T-helper 1 cell treated with Interleukin-12 subunit alpha and Interleukin-12 subunit beta and Interleukin-4 antibody, amounts not matched to agents 30 μg/mL and 1 μg/mL, for 36 hours (primary cell): Measurements from ENCODE around the gene KLHL13.
"Not testable (repeated sequence)": the region's sequence is repeated elsewhere in the genome, so short reads cannot be mapped to it uniquely, and the experiment has no call there.

Source experiments
- H3K27ac Mint-ChIP-seq: one replicate; pipeline ENCODE4 v1.8.0; 2021; ENCODE audit warnings: mild to moderate bottlenecking, mixed read lengths
- H3K27me3 Mint-ChIP-seq: one replicate; pipeline ENCODE4 v1.8.0; 2021; ENCODE audit warnings: low read depth, mixed read lengths
- H3K36me3 Mint-ChIP-seq: one replicate; pipeline ENCODE4 v1.8.0; 2021; ENCODE audit warnings: low read depth, mixed read lengths
- H3K4me1 Mint-ChIP-seq: one replicate; pipeline ENCODE4 v1.8.0; 2021; ENCODE audit warnings: low read depth, mixed read lengths
- H3K4me3 Mint-ChIP-seq: one replicate; pipeline ENCODE4 v1.8.0; 2021; ENCODE audit warnings: mild to moderate bottlenecking, moderate library complexity, mixed read lengths
- H3K9me3 Mint-ChIP-seq: one replicate; pipeline ENCODE4 v1.8.0; 2021; ENCODE audit warnings: mixed read lengths

The KLHL13 gene

DNA sequence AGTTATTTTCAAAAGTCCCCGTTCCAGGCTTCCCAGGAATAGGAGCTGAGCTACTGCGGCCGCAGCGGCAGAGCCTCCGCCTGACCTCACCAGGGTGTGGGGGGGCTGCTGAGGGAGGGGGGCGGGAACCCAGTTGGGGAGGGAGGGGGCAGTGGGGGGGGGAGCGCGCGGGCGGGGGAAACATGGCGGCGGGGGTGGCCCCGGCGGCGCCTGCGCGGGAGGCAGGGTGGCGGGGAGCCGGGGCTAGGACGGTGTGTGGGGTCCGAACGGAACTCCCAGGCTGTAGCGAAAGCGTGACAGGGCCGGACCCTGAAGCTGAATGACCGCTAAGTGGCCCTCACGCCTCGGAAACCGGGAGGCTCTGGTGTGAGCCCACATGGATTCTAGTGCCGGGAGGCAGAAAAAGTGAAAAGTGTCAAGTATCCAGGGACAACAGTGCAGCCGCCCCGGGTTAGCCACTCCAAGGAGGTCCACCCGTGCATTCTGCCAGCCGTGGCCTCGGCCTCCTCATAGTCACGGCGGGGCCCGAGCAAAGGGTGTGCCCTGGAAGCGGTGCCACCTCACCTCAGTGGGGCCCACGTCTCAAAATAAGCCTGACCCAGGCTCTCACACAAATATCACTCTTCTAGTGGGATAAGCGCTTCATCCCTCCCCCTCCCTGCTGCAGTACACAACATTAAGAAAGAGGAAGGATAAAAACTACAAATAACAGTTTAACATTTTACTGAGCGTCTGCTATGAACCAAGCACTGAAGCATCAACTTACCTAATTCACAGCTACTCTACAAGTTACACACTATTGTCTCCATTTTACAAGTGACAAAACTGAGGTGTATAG lies at the start of gene KLHL13:
TSS of gene KLHL13 (minus strand) at position 98 of the 838 bp plus-strand sequence. CDS start 88,337 bp downstream, outside the sequence.
- Mint-ChIP-seq H3K27me3 (peaks cover 21% of the 10 kb centered on the region), H3K36me3 (no peaks in the 10 kb centered on the region), H3K9me3 (no peaks in the 10 kb centered on the region), H3K4me1 (peaks cover 5% of the 10 kb centered on the region), H3K4me3 (peak within 1 kb of the TSS; percentile 67), H3K27ac (no peak within 1 kb of the TSS)

DNA sequence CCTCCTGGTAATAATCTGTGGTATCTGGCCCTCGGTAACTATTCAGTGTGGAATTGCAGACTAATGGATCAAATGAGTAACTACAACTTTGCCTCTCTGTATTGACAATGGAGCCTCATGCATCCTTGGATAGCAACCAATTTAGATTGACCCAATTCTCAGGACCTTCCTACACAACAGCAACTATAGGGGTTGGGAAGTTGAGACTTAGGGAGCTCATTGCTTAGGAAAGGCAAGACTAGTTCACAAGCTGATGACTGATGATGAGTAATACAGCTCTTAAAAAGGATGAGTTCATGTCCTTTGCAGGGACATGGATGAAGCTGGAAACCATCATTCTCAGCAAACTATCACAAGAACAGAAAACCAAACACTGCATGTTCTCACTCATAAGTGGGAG lies 47.5 kb upstream of the KLHL13 start:
- Mint-ChIP-seq H3K36me3 (no peaks in the 10 kb centered on the region), H3K9me3 (no peaks in the 10 kb centered on the region), H3K27ac (no peak overlapping the region), H3K4me3 (no peak overlapping the region), H3K27me3 (no peaks in the 10 kb centered on the region), H3K4me1 (no peaks in the 10 kb centered on the region)

DNA sequence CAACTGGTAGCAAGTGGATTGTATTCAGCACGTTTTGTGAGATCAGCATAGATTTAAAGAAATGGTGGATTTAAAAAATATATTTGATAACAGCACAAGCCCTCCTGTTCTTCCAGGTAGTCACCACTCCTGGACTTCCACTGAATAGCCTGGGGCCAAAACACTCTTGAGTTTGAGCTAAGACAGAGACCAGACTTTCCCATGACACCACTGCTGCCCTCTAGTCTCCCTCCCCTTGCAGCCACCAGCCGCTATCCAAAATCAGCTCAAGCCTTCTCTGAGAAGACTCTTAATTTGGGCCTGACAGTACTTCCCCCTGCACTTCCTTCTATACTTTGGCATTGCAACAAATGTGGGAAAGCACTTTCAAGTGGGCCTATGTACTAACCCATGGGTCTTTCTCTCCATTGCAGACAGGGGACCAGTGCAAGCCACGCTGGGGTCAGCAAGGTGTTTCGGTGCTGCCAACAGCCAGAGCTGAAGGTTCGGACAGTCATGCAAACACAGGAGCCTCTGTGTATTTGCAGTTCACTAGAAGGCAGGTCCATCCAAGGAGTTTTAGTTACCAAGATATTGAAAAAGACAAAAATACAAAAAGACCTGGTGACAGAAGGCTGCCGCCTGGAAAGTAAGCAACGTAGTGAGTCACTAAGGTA lies 40.5 kb upstream of the KLHL13 start:
- no peak overlapping the region for H3K4me3 Mint-ChIP-seq
- no peaks in the 10 kb centered on the region for H3K9me3 Mint-ChIP-seq
- no peak overlapping the region for H3K27ac Mint-ChIP-seq
- H3K36me3 Mint-ChIP-seq, result no peaks in the 10 kb centered on the region
- H3K27me3 Mint-ChIP-seq, result no peaks in the 10 kb centered on the region
- H3K4me1 Mint-ChIP-seq, result no peaks in the 10 kb centered on the region

- no peaks in the 10 kb centered on the region for H3K9me3 Mint-ChIP-seq
- H3K27me3 Mint-ChIP-seq, result no peaks in the 10 kb centered on the region
- no peaks in the 10 kb centered on the region for H3K4me1 Mint-ChIP-seq
- H3K36me3 Mint-ChIP-seq, result no peaks in the 10 kb centered on the region
- no peak overlapping the region for H3K4me3 Mint-ChIP-seq
- no peak overlapping the region for H3K27ac Mint-ChIP-seq
Observed at GRCh38 chrX:118156254-118156952, 39.8 kb upstream of the KLHL13 start.

- H3K27me3 Mint-ChIP-seq, result no peaks in the 10 kb centered on the region
- H3K9me3 Mint-ChIP-seq, result no peaks in the 10 kb centered on the region
- no peaks in the 10 kb centered on the region for H3K36me3 Mint-ChIP-seq
- no peak overlapping the region for H3K4me3 Mint-ChIP-seq
- no peaks in the 10 kb centered on the region for H3K4me1 Mint-ChIP-seq
- no peak overlapping the region for H3K27ac Mint-ChIP-seq
Observed at GRCh38 chrX:118153270-118153669, 36.7 kb upstream of the KLHL13 start.

DNA sequence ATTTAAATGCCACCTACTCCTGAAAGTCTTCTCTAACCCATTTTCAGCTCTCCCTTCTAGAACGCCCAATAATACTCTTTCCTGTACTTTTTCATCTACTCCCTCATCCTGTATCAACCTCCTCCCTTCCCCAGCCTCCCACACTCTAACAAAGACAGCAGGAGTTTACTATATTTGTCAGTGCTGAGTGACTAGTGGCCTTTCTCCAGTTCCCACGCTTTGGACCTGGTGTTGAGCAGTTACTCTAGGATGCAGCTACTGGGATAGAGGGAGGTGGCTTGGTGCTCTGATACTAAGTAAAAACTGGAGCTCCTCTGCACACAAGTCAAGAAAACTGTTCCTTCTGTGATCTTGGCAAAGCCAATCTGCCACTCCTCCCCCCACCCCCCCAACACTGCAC lies 36.1 kb upstream of the KLHL13 start:
- Mint-ChIP-seq H3K4me3 (no peak overlapping the region), H3K4me1 (no peaks in the 10 kb centered on the region), H3K36me3 (no peaks in the 10 kb centered on the region), H3K9me3 (no peaks in the 10 kb centered on the region), H3K27me3 (no peaks in the 10 kb centered on the region), H3K27ac (no peak overlapping the region)

DNA sequence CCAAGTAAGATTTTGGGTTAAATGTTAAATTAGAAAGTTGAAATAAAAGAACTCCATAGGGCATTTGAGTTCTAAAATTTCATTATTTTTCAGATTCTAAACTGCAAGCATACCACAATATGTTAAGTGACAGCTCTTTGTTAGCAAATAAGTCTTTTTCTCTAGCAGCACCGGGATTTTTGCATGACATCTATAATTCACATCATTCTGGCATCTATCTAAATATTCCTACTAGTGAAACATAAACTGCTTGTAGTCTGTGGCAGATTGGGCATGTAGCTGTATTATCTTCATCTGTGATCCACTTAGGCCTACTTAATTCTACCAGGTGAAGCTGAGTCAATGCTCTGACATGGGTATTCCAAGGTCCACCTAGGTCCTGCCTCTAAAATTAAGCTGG lies 32.1 kb upstream of the KLHL13 start:
- H3K4me1 Mint-ChIP-seq, result no peaks in the 10 kb centered on the region
- no peaks in the 10 kb centered on the region for H3K9me3 Mint-ChIP-seq
- H3K36me3 Mint-ChIP-seq, result no peaks in the 10 kb centered on the region
- no peak overlapping the region for H3K4me3 Mint-ChIP-seq
- no peak overlapping the region for H3K27ac Mint-ChIP-seq
- H3K27me3 Mint-ChIP-seq, result no peaks in the 10 kb centered on the region

GRCh38 chrX:118147771-118148170 lies 31.2 kb upstream of the KLHL13 start:
- not testable (repeated sequence) for H3K27me3 Mint-ChIP-seq

GRCh38 chrX:118143578-118143977 lies 27.0 kb upstream of the KLHL13 start:
- no peaks in the 10 kb centered on the region for H3K27me3 Mint-ChIP-seq
- H3K4me1 Mint-ChIP-seq, result no peaks in the 10 kb centered on the region
- no peaks in the 10 kb centered on the region for H3K36me3 Mint-ChIP-seq
- H3K27ac Mint-ChIP-seq, result no peak overlapping the region
- no peaks in the 10 kb centered on the region for H3K9me3 Mint-ChIP-seq
- no peak overlapping the region for H3K4me3 Mint-ChIP-seq

More at GRCh38 chrX:118147771-118148170, 31.2 kb upstream of the KLHL13 start:
- H3K36me3 Mint-ChIP-seq, H3K9me3 Mint-ChIP-seq, H3K27ac Mint-ChIP-seq, H3K4me3 Mint-ChIP-seq, H3K4me1 Mint-ChIP-seq: not testable (repeated sequence)

DNA sequence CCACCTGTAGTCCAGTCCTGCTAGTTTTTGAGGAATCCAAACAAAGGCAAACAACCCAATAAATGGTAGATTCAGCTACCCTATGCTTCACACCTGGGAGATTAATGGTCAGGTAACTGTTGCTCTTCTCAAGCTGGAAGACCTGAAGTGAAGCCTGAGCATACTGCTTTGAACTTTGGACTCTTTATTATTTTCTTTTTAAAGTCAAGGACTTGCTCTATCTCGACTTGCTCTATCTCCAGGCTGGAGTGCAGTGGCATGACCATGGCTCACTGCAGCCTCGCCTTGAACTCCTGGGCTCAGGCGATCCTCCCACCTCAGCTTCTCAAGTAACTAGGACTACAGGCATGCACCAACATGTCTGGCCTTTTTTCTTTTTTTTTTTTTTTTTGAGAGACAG lies 14.7 kb upstream of the KLHL13 start:
- Mint-ChIP-seq H3K27me3 (no peaks in the 10 kb centered on the region), H3K36me3 (no peaks in the 10 kb centered on the region), H3K9me3 (no peaks in the 10 kb centered on the region), H3K4me3 (no peak overlapping the region), H3K4me1 (no peaks in the 10 kb centered on the region), H3K27ac (no peak overlapping the region)

- H3K27ac Mint-ChIP-seq, result no peak overlapping the region
- H3K27me3 Mint-ChIP-seq, result no peaks in the 10 kb centered on the region
- no peaks in the 10 kb centered on the region for H3K4me1 Mint-ChIP-seq
- no peaks in the 10 kb centered on the region for H3K9me3 Mint-ChIP-seq
- no peaks in the 10 kb centered on the region for H3K36me3 Mint-ChIP-seq
- H3K4me3 Mint-ChIP-seq, result no peak overlapping the region
Observed at GRCh38 chrX:118129681-118130080, 13.1 kb upstream of the KLHL13 start.

GRCh38 chrX:118128724-118129123 lies 12.1 kb upstream of the KLHL13 start:
- no peaks in the 10 kb centered on the region for H3K9me3 Mint-ChIP-seq
- no peaks in the 10 kb centered on the region for H3K27me3 Mint-ChIP-seq
- H3K4me1 Mint-ChIP-seq, result no peaks in the 10 kb centered on the region
- H3K4me3 Mint-ChIP-seq, result no peak overlapping the region
- H3K27ac Mint-ChIP-seq, result no peak overlapping the region
- no peaks in the 10 kb centered on the region for H3K36me3 Mint-ChIP-seq

- H3K27ac Mint-ChIP-seq, result no peak overlapping the region
- H3K4me3 Mint-ChIP-seq, result no peak overlapping the region
- H3K4me1 Mint-ChIP-seq, result no peaks in the 10 kb centered on the region
- no peaks in the 10 kb centered on the region for H3K36me3 Mint-ChIP-seq
- H3K9me3 Mint-ChIP-seq, result no peaks in the 10 kb centered on the region
- H3K27me3 Mint-ChIP-seq, result no peaks in the 10 kb centered on the region
Observed at GRCh38 chrX:118126286-118126685, 9.7 kb upstream of the KLHL13 start.

- H3K27me3 Mint-ChIP-seq, H3K9me3 Mint-ChIP-seq, H3K4me3 Mint-ChIP-seq, H3K27ac Mint-ChIP-seq, H3K4me1 Mint-ChIP-seq, H3K36me3 Mint-ChIP-seq: not testable (repeated sequence)
Observed at GRCh38 chrX:118124243-118124642, 7.6 kb upstream of the KLHL13 start.

DNA sequence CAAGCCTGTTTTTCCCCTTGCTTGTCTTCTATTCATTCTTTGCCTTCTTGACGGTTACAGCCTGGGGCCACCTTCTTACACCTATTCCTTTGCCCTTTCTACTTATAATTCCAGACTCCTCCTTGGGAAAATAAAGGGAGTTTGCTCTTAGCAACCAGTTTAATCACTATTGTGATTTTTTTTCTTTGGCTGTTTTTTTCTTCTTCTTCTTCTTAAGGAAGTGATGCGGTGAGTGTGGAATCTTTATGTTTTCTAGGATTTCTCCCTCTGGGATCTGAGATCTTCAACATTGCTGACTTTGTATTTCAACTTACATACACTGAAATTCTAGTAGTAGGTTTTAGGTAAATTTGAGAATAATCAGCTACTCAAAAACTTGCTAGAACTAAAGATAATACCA lies 1.1 kb upstream of the KLHL13 start:
- H3K27me3 Mint-ChIP-seq, result peaks cover 21% of the 10 kb centered on the region

More for the DNA sequence above, 1.1 kb upstream of the KLHL13 start:
- Mint-ChIP-seq H3K4me1 (peaks cover 5% of the 10 kb centered on the region), H3K9me3 (no peaks in the 10 kb centered on the region), H3K4me3 (peak overlapping the region; percentile 34), H3K27ac (no peak overlapping the region), H3K36me3 (no peaks in the 10 kb centered on the region)
